NB4 (cell line): ENCODE data around the gene ERGIC3.

ENCODE experiments used
- MYC ChIP-seq: IDR thresholded peaks from 2 replicates; pipeline ENCODE4 v1.6.1; 2011; ENCODE audit warnings: low read depth, low read length
- POLR2A ChIP-seq: IDR thresholded peaks from 2 replicates; pipeline ENCODE4 v1.6.1; 2011; ENCODE audit warnings: mild to moderate bottlenecking; ENCODE audit not compliant: insufficient read length; ENCODE audit errors: extremely low read depth
- TF ChIP-seq, protein P1 (sequence below): IDR thresholded peaks from one replicate; pipeline ENCODE4 v1.5.1; 2012; ENCODE audit warnings: low read depth, low read length

DNA sequence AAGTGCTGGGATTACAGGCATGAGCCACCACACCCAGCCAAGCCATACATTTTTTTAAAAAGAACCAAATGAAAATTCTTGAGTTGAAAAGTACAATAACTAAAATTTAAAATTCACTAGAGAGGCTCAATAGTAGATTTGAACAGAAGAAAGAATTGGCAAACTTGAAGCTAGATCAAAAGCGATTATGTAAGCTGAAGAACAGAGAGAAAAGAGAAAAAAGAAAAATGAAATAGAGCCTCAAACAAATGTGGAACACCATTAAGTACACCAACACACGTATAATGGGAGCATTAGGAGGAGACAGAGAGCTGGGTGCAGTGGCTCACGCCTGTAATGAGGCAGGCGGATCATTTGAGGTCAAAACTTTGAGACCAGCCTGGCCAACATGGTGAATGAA lies 31.0 kb downstream of the ERGIC3 start:
- TF ChIP-seq, protein P1, sequence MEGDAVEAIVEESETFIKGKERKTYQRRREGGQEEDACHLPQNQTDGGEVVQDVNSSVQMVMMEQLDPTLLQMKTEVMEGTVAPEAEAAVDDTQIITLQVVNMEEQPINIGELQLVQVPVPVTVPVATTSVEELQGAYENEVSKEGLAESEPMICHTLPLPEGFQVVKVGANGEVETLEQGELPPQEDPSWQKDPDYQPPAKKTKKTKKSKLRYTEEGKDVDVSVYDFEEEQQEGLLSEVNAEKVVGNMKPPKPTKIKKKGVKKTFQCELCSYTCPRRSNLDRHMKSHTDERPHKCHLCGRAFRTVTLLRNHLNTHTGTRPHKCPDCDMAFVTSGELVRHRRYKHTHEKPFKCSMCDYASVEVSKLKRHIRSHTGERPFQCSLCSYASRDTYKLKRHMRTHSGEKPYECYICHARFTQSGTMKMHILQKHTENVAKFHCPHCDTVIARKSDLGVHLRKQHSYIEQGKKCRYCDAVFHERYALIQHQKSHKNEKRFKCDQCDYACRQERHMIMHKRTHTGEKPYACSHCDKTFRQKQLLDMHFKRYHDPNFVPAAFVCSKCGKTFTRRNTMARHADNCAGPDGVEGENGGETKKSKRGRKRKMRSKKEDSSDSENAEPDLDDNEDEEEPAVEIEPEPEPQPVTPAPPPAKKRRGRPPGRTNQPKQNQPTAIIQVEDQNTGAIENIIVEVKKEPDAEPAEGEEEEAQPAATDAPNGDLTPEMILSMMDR = no peak
- no peak for TF ChIP-seq POLR2A
- TF ChIP-seq MYC = no peak
